ENCODE measurements around the gene NNT. TPM values are rescaled to one million over a fixed set of nuclear protein-coding genes. Genes with fewer than 3 reads are reported as not detected.
"Not testable (repeated sequence)": the region's sequence is repeated elsewhere in the genome, so short reads cannot be mapped to it uniquely, and the experiment has no call there.

Gene NNT
- total and polyA plus RNA-seq, 2 experiments from 2014 or later = 55.3 to 102 TPM

GRCh38 chr5:43691275-43691674 lies 88.3 kb downstream of the NNT start:
- TF ChIP-seq CTCF (IDR thresholded peaks at IDR 0.05; ENCODE audit: poor library complexity) (no peak), EZH2phosphoT487 (IDR thresholded peaks at IDR 0.05; ENCODE audit: low read depth, severe bottlenecking, unreplicated experiment) (no peak), EZH2 (IDR thresholded peaks at IDR 0.05; ENCODE audit: borderline replicate concordance) (no peak)
- 95% methylated on average over 4 of the region's 4 CpGs for WGBS (ENCODE audit: low lambda C conversion rate, missing lambda C conversion rate)
- Histone ChIP-seq H3K4me3 (no peak overlapping the region), H3K4me2 (no peak overlapping the region), H4K20me1 (ENCODE audit: insufficient read depth, poor library complexity, severe bottlenecking) (no peaks in the 10 kb centered on the region), H3K36me3 (replicated peaks; ENCODE audit: insufficient read depth, low read depth) (no peaks in the 10 kb centered on the region), H3K9me2 (replicated peaks; ENCODE audit: insufficient read depth) (no peaks in the 10 kb centered on the region), H2AFZ (no peak overlapping the region), H3K27me3 (no peaks in the 10 kb centered on the region), H3K4me1 (ENCODE audit: insufficient read depth) (no peaks in the 10 kb centered on the region), H3K79me2 (no peaks in the 10 kb centered on the region), H3K27ac (no peak overlapping the region), H3K9me3 (ENCODE audit: low read depth) (no peaks in the 10 kb centered on the region)
- no peak for DNase-seq (ENCODE audit: low spot score)

DNA sequence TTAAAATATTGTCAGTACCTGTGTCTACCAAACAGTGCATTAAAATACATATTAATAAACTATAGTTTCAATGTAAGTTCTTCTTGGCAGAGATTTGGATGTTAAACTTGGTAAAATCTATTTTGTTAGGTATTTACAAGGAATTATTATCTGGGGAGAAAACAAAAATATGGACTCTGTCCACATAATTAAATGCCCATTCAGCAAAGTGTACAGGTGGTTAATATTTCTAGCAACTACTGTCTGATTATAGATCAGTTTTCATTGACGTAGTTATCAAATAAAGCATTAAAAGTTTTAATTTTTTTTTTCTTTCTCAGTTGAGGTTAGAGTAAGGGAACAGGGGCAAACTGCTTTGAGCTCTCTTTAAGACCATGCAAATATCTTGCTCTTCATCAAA lies 88.9 kb downstream of the NNT start:
- DNase-seq (ENCODE audit: low spot score) = no peak
- no peaks in the 10 kb centered on the region for H3K9me2 ChIP-seq (replicated peaks; ENCODE audit: insufficient read depth)
- no peaks in the 10 kb centered on the region for H3K27me3 ChIP-seq
- no peaks in the 10 kb centered on the region for H4K20me1 ChIP-seq (ENCODE audit: insufficient read depth, poor library complexity, severe bottlenecking)
- H2AFZ ChIP-seq = no peak overlapping the region
- no peaks in the 10 kb centered on the region for H3K79me2 ChIP-seq
- 96% methylated on average over 1 of the region's 1 CpG for WGBS (ENCODE audit: low lambda C conversion rate, missing lambda C conversion rate)
- no peaks in the 10 kb centered on the region for H3K36me3 ChIP-seq (replicated peaks; ENCODE audit: insufficient read depth, low read depth)
- H3K27ac ChIP-seq = no peak overlapping the region
- no peak overlapping the region for H3K4me3 ChIP-seq
- no peaks in the 10 kb centered on the region for H3K9me3 ChIP-seq (ENCODE audit: low read depth)
- TF ChIP-seq CTCF (IDR thresholded peaks at IDR 0.05; ENCODE audit: poor library complexity) = no peak
- no peak for TF ChIP-seq EZH2phosphoT487 (IDR thresholded peaks at IDR 0.05; ENCODE audit: low read depth, severe bottlenecking, unreplicated experiment)
- no peak for TF ChIP-seq EZH2 (IDR thresholded peaks at IDR 0.05; ENCODE audit: borderline replicate concordance)
- no peak overlapping the region for H3K4me2 ChIP-seq
- no peaks in the 10 kb centered on the region for H3K4me1 ChIP-seq (ENCODE audit: insufficient read depth)

GRCh38 chr5:43693411-43693810 lies 90.4 kb downstream of the NNT start:
- no peak for TF ChIP-seq EZH2 (IDR thresholded peaks at IDR 0.05; ENCODE audit: borderline replicate concordance)
- TF ChIP-seq EZH2phosphoT487 (IDR thresholded peaks at IDR 0.05; ENCODE audit: low read depth, severe bottlenecking, unreplicated experiment) = no peak
- no peak for TF ChIP-seq CTCF (IDR thresholded peaks at IDR 0.05; ENCODE audit: poor library complexity)
- H3K79me2 ChIP-seq = no peaks in the 10 kb centered on the region
- H3K4me3 ChIP-seq = no peak overlapping the region
- no peak overlapping the region for H3K27ac ChIP-seq
- H3K9me2 ChIP-seq (replicated peaks; ENCODE audit: insufficient read depth) = no peaks in the 10 kb centered on the region
- H3K36me3 ChIP-seq (replicated peaks; ENCODE audit: insufficient read depth, low read depth) = no peaks in the 10 kb centered on the region
- no peak overlapping the region for H3K4me2 ChIP-seq
- H2AFZ ChIP-seq = no peak overlapping the region
- DNase-seq (ENCODE audit: low spot score) = no peak
- no peaks in the 10 kb centered on the region for H3K9me3 ChIP-seq (ENCODE audit: low read depth)
- H3K4me1 ChIP-seq (ENCODE audit: insufficient read depth) = no peaks in the 10 kb centered on the region
- H4K20me1 ChIP-seq (ENCODE audit: insufficient read depth, poor library complexity, severe bottlenecking) = no peaks in the 10 kb centered on the region
- H3K27me3 ChIP-seq = no peaks in the 10 kb centered on the region

DNA sequence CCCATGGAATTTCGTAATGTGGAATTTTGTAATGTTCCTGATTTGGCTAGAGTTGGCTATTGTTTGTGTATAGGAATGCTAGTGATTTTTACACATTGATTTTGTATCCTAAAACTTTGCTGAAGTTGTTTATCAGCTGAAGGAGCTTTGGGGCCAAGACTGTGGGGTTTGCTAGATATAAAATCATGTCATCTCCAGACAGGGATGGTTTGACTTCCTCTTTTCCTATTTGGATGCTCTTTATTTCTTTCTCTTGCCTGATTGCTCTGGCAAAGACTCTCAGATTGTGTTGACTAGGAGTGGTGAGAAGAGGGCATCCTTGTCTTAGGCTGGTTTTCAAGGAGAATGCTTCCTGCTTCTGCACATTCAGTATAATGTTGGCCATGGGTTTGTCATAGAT lies 91.0 kb downstream of the NNT start:
- Histone ChIP-seq H2AFZ (no peak overlapping the region), H3K79me2 (no peaks in the 10 kb centered on the region), H3K27me3 (no peaks in the 10 kb centered on the region), H3K9me3 (ENCODE audit: low read depth) (no peaks in the 10 kb centered on the region), H3K27ac (no peak overlapping the region), H3K9me2 (replicated peaks; ENCODE audit: insufficient read depth) (no peaks in the 10 kb centered on the region), H3K4me1 (ENCODE audit: insufficient read depth) (no peaks in the 10 kb centered on the region), H4K20me1 (ENCODE audit: insufficient read depth, poor library complexity, severe bottlenecking) (no peaks in the 10 kb centered on the region), H3K4me2 (no peak overlapping the region), H3K4me3 (no peak overlapping the region), H3K36me3 (replicated peaks; ENCODE audit: insufficient read depth, low read depth) (no peaks in the 10 kb centered on the region)
- DNase-seq (ENCODE audit: low spot score) = no peak
- WGBS (ENCODE audit: low lambda C conversion rate, missing lambda C conversion rate) = 92% methylated on average over 1 of the region's 1 CpG
- TF ChIP-seq EZH2 (IDR thresholded peaks at IDR 0.05; ENCODE audit: borderline replicate concordance) (no peak), EZH2phosphoT487 (IDR thresholded peaks at IDR 0.05; ENCODE audit: low read depth, severe bottlenecking, unreplicated experiment) (no peak), CTCF (IDR thresholded peaks at IDR 0.05; ENCODE audit: poor library complexity) (no peak)

DNA sequence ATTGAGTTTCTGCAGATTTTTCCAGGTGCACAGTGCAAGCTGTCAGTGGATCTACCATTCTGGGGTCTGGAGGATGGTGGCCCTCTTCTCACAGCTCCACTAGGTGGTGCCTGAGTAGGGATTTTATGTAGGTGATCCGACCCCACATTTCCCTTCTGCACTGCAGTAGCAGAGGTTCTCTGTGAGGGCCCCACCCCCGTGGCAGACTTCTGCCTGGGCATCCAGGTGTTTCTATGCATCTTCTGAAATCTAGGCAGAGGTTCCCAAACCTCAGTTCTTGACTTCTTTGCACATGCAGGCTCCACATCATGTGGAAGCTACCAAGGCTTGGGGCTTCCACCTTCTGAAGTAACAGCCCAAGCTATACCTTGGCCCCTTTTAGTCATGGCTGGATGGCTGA lies 93.5 kb downstream of the NNT start:
- not testable (repeated sequence) for H4K20me1 ChIP-seq (ENCODE audit: insufficient read depth, poor library complexity, severe bottlenecking); H2AFZ ChIP-seq; H3K9me3 ChIP-seq (ENCODE audit: low read depth); DNase-seq (ENCODE audit: low spot score); H3K4me3 ChIP-seq; H3K27me3 ChIP-seq; H3K9me2 ChIP-seq (replicated peaks; ENCODE audit: insufficient read depth); H3K4me1 ChIP-seq (ENCODE audit: insufficient read depth); H3K4me2 ChIP-seq; H3K79me2 ChIP-seq; H3K27ac ChIP-seq; H3K36me3 ChIP-seq (replicated peaks; ENCODE audit: insufficient read depth, low read depth)
- WGBS (ENCODE audit: low lambda C conversion rate, missing lambda C conversion rate) = 100% methylated on average over 2 of the region's 2 CpGs
